Endodermal cell (in vitro differentiated cells): ENCODE data around the gene ULK1. TPM values are rescaled to one million over a fixed set of nuclear protein-coding genes. Genes with fewer than 3 reads are reported as not detected.

Experiments used
- DNase-seq: peaks from one replicate; pipeline ENCODE4 v3.0.0-alpha.2; 2017
- H3K27ac ChIP-seq: 2 replicates; pipeline ENCODE4 v1.5.1; 2013; ENCODE audit warnings: mild to moderate bottlenecking, low read depth, low read length, moderate library complexity
- H3K27me3 ChIP-seq: 2 replicates; pipeline ENCODE4 v1.6.1; 2013; ENCODE audit warnings: mild to moderate bottlenecking, low read length, moderate library complexity; ENCODE audit not compliant: insufficient read depth, control insufficient read depth, poor library complexity, severe bottlenecking
- H3K36me3 ChIP-seq: 2 replicates; pipeline ENCODE4 v1.7.0; 2013; ENCODE audit warnings: mild to moderate bottlenecking, low read length, moderate library complexity; ENCODE audit not compliant: control insufficient read depth, insufficient read depth
- H3K4me1 ChIP-seq: one replicate; pipeline ENCODE4 v1.7.0; 2013; ENCODE audit warnings: low read length; ENCODE audit not compliant: control insufficient read depth, insufficient read depth
- H3K4me3 ChIP-seq: 2 replicates; pipeline ENCODE4 v1.5.1; 2013; ENCODE audit warnings: mild to moderate bottlenecking, low read length, moderate library complexity
- H3K9ac ChIP-seq: 2 replicates; pipeline ENCODE4 v1.6.1; 2013; ENCODE audit warnings: mild to moderate bottlenecking, low read length, moderate library complexity; ENCODE audit not compliant: poor library complexity, severe bottlenecking; ENCODE audit errors: extremely low read depth
- H3K9me3 ChIP-seq: 2 replicates; pipeline ENCODE4 v1.6.1; 2013; ENCODE audit warnings: mild to moderate bottlenecking, low read length, moderate library complexity; ENCODE audit not compliant: control insufficient read depth
- H3K27ac Mint-ChIP-seq: 2 replicates; pipeline ENCODE4 v1.8.0; 2020; ENCODE audit warnings: mixed read lengths
- H3K27me3 Mint-ChIP-seq: 2 replicates; pipeline ENCODE4 v1.8.0; 2021; ENCODE audit warnings: mild to moderate bottlenecking, mixed read lengths; ENCODE audit not compliant: insufficient read depth
- H3K36me3 Mint-ChIP-seq: 2 replicates; pipeline ENCODE4 v1.8.0; 2020; ENCODE audit warnings: low read depth, mixed read lengths
- H3K4me1 Mint-ChIP-seq: 2 replicates; pipeline ENCODE4 v1.8.0; 2020; ENCODE audit warnings: mixed read lengths
- H3K4me3 Mint-ChIP-seq: 2 replicates; pipeline ENCODE4 v1.8.0; 2020; ENCODE audit warnings: mild to moderate bottlenecking, moderate library complexity, mixed read lengths
- H3K9me3 Mint-ChIP-seq: 2 replicates; pipeline ENCODE4 v1.8.0; 2020; ENCODE audit warnings: mild to moderate bottlenecking, mixed read lengths
- CTCF ChIP-seq: fragments of 200-600 bp; sonication (generic); conservative IDR thresholded peaks from 2 replicates; pipeline ENCODE4 v1.5.0; 2021; ENCODE audit warnings: antibody characterized with exemption, mild to moderate bottlenecking
- WGBS, 2 experiments: methylation state at CpG; one replicate each; pipeline versions ENCODE4 v1.1.5 to v1.1.7; 2013; ENCODE audit warnings: missing lambda C conversion rate in 2 of 2, mixed read lengths in 1 of 2; ENCODE audit not compliant: insufficient coverage in 1 of 2, insufficient read length in 1 of 2; 5-methylcytosine and 5-hydroxymethylcytosine counted together
- total RNA-seq, 2 donors: library from RNA; stranded (reverse); fragmentation: NEBNext Ultra II Directional in 1 of 2; extraction: Animal tissue kit (Norgen Biotek cat#: 25700) in 1 of 2; gene quantifications; 2 replicates in 1 of 2; 3 replicates in 1 of 2; pipeline ENCODE4 v1.2.1, GENCODE V29; 2021

Gene ULK1
- total RNA-seq, 2 donors from 2014 or later: 68.0 to 104 TPM

- Histone ChIP-seq H3K27me3 (no peaks in the 10 kb centered on the region), H3K4me1 (no peaks in the 10 kb centered on the region), H3K9ac (no peak overlapping the region), H3K9me3 (no peaks in the 10 kb centered on the region), H3K36me3 (no peaks in the 10 kb centered on the region), H3K27ac (peak overlapping the region; percentile 63), H3K4me3 (no peak overlapping the region)
- no peak overlapping the region for H3K4me3 Mint-ChIP-seq
- H3K27ac Mint-ChIP-seq: no peak overlapping the region
- H3K27me3 Mint-ChIP-seq: peaks cover 2% of the 10 kb centered on the region
- no peaks in the 10 kb centered on the region for H3K36me3 Mint-ChIP-seq
- 73 to 83% methylated on average over 7 to 20 of the region's 20 CpGs for WGBS, 2 experiments
- H3K9me3 Mint-ChIP-seq: no peaks in the 10 kb centered on the region
- no peak for TF ChIP-seq CTCF
- peaks cover 12% of the 10 kb centered on the region for H3K4me1 Mint-ChIP-seq
- peak; percentile 65 for DNase-seq
Observed at GRCh38 chr12:131862994-131863710, 31.3 kb upstream of the ULK1 start.

- 86 to 87% methylated on average over 14 to 24 of the region's 24 CpGs for WGBS, 2 experiments
- H3K4me1 ChIP-seq: no peaks in the 10 kb centered on the region
- Mint-ChIP-seq H3K4me3 (no peak overlapping the region), H3K27me3 (no peaks in the 10 kb centered on the region), H3K4me1 (peaks cover 7% of the 10 kb centered on the region), H3K36me3 (no peaks in the 10 kb centered on the region), H3K9me3 (no peaks in the 10 kb centered on the region), H3K27ac (no peak overlapping the region)
- no peak for TF ChIP-seq CTCF
- H3K4me3 ChIP-seq: no peak overlapping the region
- H3K9me3 ChIP-seq: no peaks in the 10 kb centered on the region
- peak; percentile 75 for DNase-seq
- H3K9ac ChIP-seq: no peak overlapping the region
- no peaks in the 10 kb centered on the region for H3K36me3 ChIP-seq
- no peak overlapping the region for H3K27ac ChIP-seq
- H3K27me3 ChIP-seq: no peaks in the 10 kb centered on the region
Observed at GRCh38 chr12:131863711-131864396, 30.6 kb upstream of the ULK1 start.

- H3K36me3 Mint-ChIP-seq: no peaks in the 10 kb centered on the region
- H3K36me3 ChIP-seq: no peaks in the 10 kb centered on the region
- H3K27ac Mint-ChIP-seq: no peak overlapping the region
- 82 to 90% methylated on average over 4 to 8 of the region's 8 CpGs for WGBS, 2 experiments
- H3K4me3 ChIP-seq: no peak overlapping the region
- H3K27me3 ChIP-seq: no peaks in the 10 kb centered on the region
- H3K9me3 Mint-ChIP-seq: no peaks in the 10 kb centered on the region
- no peaks in the 10 kb centered on the region for H3K9me3 ChIP-seq
- no peak for DNase-seq
- H3K27ac ChIP-seq: no peak overlapping the region
- H3K4me3 Mint-ChIP-seq: no peak overlapping the region
- H3K4me1 Mint-ChIP-seq: peaks cover 7% of the 10 kb centered on the region
- no peaks in the 10 kb centered on the region for H3K27me3 Mint-ChIP-seq
- H3K9ac ChIP-seq: no peak overlapping the region
- no peak for TF ChIP-seq CTCF
- no peaks in the 10 kb centered on the region for H3K4me1 ChIP-seq
Observed at GRCh38 chr12:131864469-131864868, 30.0 kb upstream of the ULK1 start.
